NCI-H2107 treated with DMSO at 0.1 percent for 48 hours (cell line): ENCODE results near the gene FEM1A.
A peak's percentile ranks its signal among the peaks of the same experiment; 100 is the strongest.
"Not testable (repeated sequence)": the region's sequence is repeated elsewhere in the genome, so short reads cannot be mapped to it uniquely, and the experiment has no call there.

ENCODE experiments used
- DNase-seq: peaks from one replicate; lab custom pipeline; 2025; ENCODE audit not compliant: unreplicated experiment; lab: John Stamatoyannopoulos, UW

The FEM1A gene

GRCh38 chr19:4811328-4812131, 20.0 kb downstream of the FEM1A start:
- no peak for DNase-seq

- no peak for DNase-seq
Measured at GRCh38 chr19:4814625-4815425, 23.3 kb downstream of the FEM1A start.

- peak; percentile 67 for DNase-seq
Measured at GRCh38 chr19:4815426-4816201, 24.1 kb downstream of the FEM1A start.

- DNase-seq = no peak
Measured at GRCh38 chr19:4816202-4816949, 24.8 kb downstream of the FEM1A start.

GRCh38 chr19:4816950-4817278, 25.4 kb downstream of the FEM1A start:
- DNase-seq = no peak

- no peak for DNase-seq
Measured at GRCh38 chr19:4817467-4818277, 26.1 kb downstream of the FEM1A start.

GRCh38 chr19:4821265-4821664, 29.7 kb downstream of the FEM1A start:
- DNase-seq = no peak

- not testable (repeated sequence) for DNase-seq
Measured at GRCh38 chr19:4822354-4822753, 30.8 kb downstream of the FEM1A start.

GRCh38 chr19:4823577-4823976, 32.0 kb downstream of the FEM1A start:
- no peak for DNase-seq

GRCh38 chr19:4829001-4829712, 37.6 kb downstream of the FEM1A start:
- DNase-seq = no peak

GRCh38 chr19:4830332-4830731, 38.8 kb downstream of the FEM1A start:
- no peak for DNase-seq

- DNase-seq = no peak
Measured at GRCh38 chr19:4830768-4831265, 39.3 kb downstream of the FEM1A start.

- DNase-seq = no peak
Measured at GRCh38 chr19:4831304-4831978, 39.9 kb downstream of the FEM1A start, which contains the start of gene TICAM1. TICAM1 (minus strand) TSS chr19:4831712; CDS start chr19:4818377, 13,335 bp downstream.

- not testable (repeated sequence) for DNase-seq
Measured at GRCh38 chr19:4831979-4832340, 40.4 kb downstream of the FEM1A start.

- no peak for DNase-seq
Measured at GRCh38 chr19:4832776-4833175, 41.2 kb downstream of the FEM1A start.

GRCh38 chr19:4839192-4839591, 47.7 kb downstream of the FEM1A start:
- no peak for DNase-seq

GRCh38 chr19:4843647-4843965, 52.1 kb downstream of the FEM1A start:
- no peak for DNase-seq

- no peak for DNase-seq
Measured at GRCh38 chr19:4844348-4845179, 53.0 kb downstream of the FEM1A start.
